ENCODE measurements around the gene ATP1A1.

The ATP1A1 gene

GRCh38 chr1:116351914-116352313 is 21.1 kb upstream of the ATP1A1 start:
- Histone ChIP-seq H3K4me3 (ENCODE audit: low read depth, low read length) (no peak overlapping the region), H3K36me3 (ENCODE audit: control insufficient read depth in 2 of 2, insufficient read depth in 1 of 2, low read length in 2 of 2) (no peaks in the 10 kb centered on the region), H3K9me3 (ENCODE audit: control insufficient read depth, insufficient read depth, low read depth, low read length) (no peaks in the 10 kb centered on the region), H3K4me1 (ENCODE audit: control insufficient read depth, insufficient read depth, low read length) (no peaks in the 10 kb centered on the region), H3K27ac (ENCODE audit: extremely low read depth, low read depth, low read length) (no peak overlapping the region)
- POLR2A ChIA-PET, result no interaction called here
- CTCF ChIA-PET, result no interaction called here
- TF ChIP-seq ZNF76 (tag by site-specific recombination; IDR thresholded peaks at IDR 0.05; ENCODE audit: borderline replicate concordance, low read depth) (no peak), MEIS1 (CRISPR knock-in tag; IDR thresholded peaks at IDR 0.05; ENCODE audit: borderline replicate concordance) (no peak), ZNF658 (tag by site-specific recombination; IDR thresholded peaks at IDR 0.05) (no peak), ZNF426 (tag by site-specific recombination; IDR thresholded peaks at IDR 0.05) (no peak), SP7 (tag by site-specific recombination; IDR thresholded peaks at IDR 0.05) (no peak), ZNF629 (tag by site-specific recombination; IDR thresholded peaks at IDR 0.05) (no peak), ZEB2 (tag by site-specific recombination; IDR thresholded peaks at IDR 0.05) (no peak), ZBTB44 (tag by site-specific recombination; IDR thresholded peaks at IDR 0.05) (no peak)

GRCh38 chr1:116352349-116352813 is 20.7 kb upstream of the ATP1A1 start:
- TF ChIP-seq ZNF571 (tag by site-specific recombination; IDR thresholded peaks at IDR 0.05) (no peak), GLIS1 (tag by site-specific recombination; IDR thresholded peaks at IDR 0.05) (no peak), ZNF629 (tag by site-specific recombination; IDR thresholded peaks at IDR 0.05) (no peak), ZBTB44 (tag by site-specific recombination; IDR thresholded peaks at IDR 0.05) (no peak), KLF10 (tag by site-specific recombination; IDR thresholded peaks at IDR 0.05) (no peak), ZNF518A (tag by site-specific recombination; conservative IDR thresholded peaks at IDR 0.05; ENCODE audit: low read depth) (no peak), SCRT2 (tag by site-specific recombination; IDR thresholded peaks at IDR 0.05) (no peak), ZNF596 (tag by site-specific recombination; IDR thresholded peaks at IDR 0.05) (no peak), ZNF16 (tag by site-specific recombination; IDR thresholded peaks at IDR 0.05; ENCODE audit: low read depth) (no peak), ZNF513 (tag by site-specific recombination; IDR thresholded peaks at IDR 0.05) (no peak), ZNF544 (tag by site-specific recombination; IDR thresholded peaks at IDR 0.05) (no peak), ZNF175 (tag by site-specific recombination; IDR thresholded peaks at IDR 0.05) (no peak), ZBTB20 (tag by site-specific recombination; IDR thresholded peaks at IDR 0.05) (no peak), ZFP37 (tag by site-specific recombination; IDR thresholded peaks at IDR 0.05) (no peak), FEZF1 (tag by site-specific recombination; IDR thresholded peaks at IDR 0.05) (no peak), ZNF433 (tag by site-specific recombination; IDR thresholded peaks at IDR 0.05; ENCODE audit: low read depth) (no peak), BCL11B (tag by site-specific recombination; IDR thresholded peaks at IDR 0.05; ENCODE audit: low read depth) (no peak), ZFP3 (tag by site-specific recombination; IDR thresholded peaks at IDR 0.05; ENCODE audit: low read depth) (no peak), YY2 (tag by site-specific recombination; IDR thresholded peaks at IDR 0.05) (no peak), ZNF549 (tag by site-specific recombination; IDR thresholded peaks at IDR 0.05) (no peak)
- Histone ChIP-seq H3K36me3 (ENCODE audit: control insufficient read depth in 2 of 2, insufficient read depth in 1 of 2, low read length in 2 of 2) (no peaks in the 10 kb centered on the region), H3K4me3 (ENCODE audit: low read depth, low read length) (no peak overlapping the region), H3K27ac (ENCODE audit: extremely low read depth, low read depth, low read length) (no peak overlapping the region), H3K9me3 (ENCODE audit: control insufficient read depth, insufficient read depth, low read depth, low read length) (no peaks in the 10 kb centered on the region), H3K4me1 (ENCODE audit: control insufficient read depth, insufficient read depth, low read length) (no peaks in the 10 kb centered on the region)
- POLR2A ChIA-PET, result no interaction called here
- CTCF ChIA-PET, result interaction anchor here (0.8 kb wide), 1 partner anchor 153 kb away, joined by 3 read pairs; no protein-coding TSS in a partner anchor
